Transverse colon (tissue), 4 donors: ENCODE data around the gene GATC. TPM values are rescaled to one million over a fixed set of nuclear protein-coding genes. Genes with fewer than 3 reads are reported as not detected.
A peak's percentile ranks its signal among the peaks of the same experiment; 100 is the strongest.

Experiments used
- DNase-seq: peaks from one replicate; pipeline ENCODE4 v3.0.0-alpha.2; 2019
- H3K27ac ChIP-seq, 4 donors: fragments of 200-600 bp; sonication (generic); 2 replicates each; pipeline ENCODE4 v1.5.1; 2016 to 2018; ENCODE audit warnings: inconsistent platforms in 4 of 4
- H3K27me3 ChIP-seq: fragments of 200-600 bp; sonication (generic); 2 replicates; pipeline ENCODE4 v1.5.1; 2017; ENCODE audit warnings: inconsistent platforms
- H3K36me3 ChIP-seq, 4 donors: fragments of 200-600 bp; sonication (generic); 2 replicates each; pipeline ENCODE4 v1.5.1; 2017 to 2019; ENCODE audit warnings: inconsistent platforms in 4 of 4
- H3K4me1 ChIP-seq, 4 donors: fragments of 200-600 bp; sonication (generic); 2 replicates each; pipeline ENCODE4 v1.5.1; 2017 to 2020; ENCODE audit warnings: inconsistent platforms in 4 of 4
- H3K4me3 ChIP-seq, 4 donors: fragments of 200-600 bp; sonication (generic); 1 replicate in 1 of 4; 2 replicates in 3 of 4; pipeline versions ENCODE4 v1.5.1 to v1.6.1; 2017 to 2019; ENCODE audit warnings: inconsistent platforms in 4 of 4
- H3K9me3 ChIP-seq, 2 donors: fragments of 200-600 bp; sonication (generic); 2 replicates each; pipeline ENCODE4 v1.5.1; 2017 to 2019; ENCODE audit warnings: inconsistent platforms in 2 of 2
- CTCF ChIP-seq, 5 experiments: fragments of 200-600 bp in 3 of 5; fragments of 450-650 bp in 2 of 5; sonication (generic) in 3 of 5; IDR thresholded peaks; 1 replicate in 2 of 5; 2 replicates in 3 of 5; pipeline ENCODE4 v1.5.1; 2016 to 2017; ENCODE audit warnings: antibody characterized with exemption in 5 of 5, inconsistent platforms in 3 of 5, mild to moderate bottlenecking in 2 of 5, moderate library complexity in 1 of 5
- EP300 ChIP-seq: sonication (generic); formaldehyde crosslinking; IDR thresholded peaks from one replicate; pipeline ENCODE4 v1.6.1; 2017; ENCODE audit warnings: antibody characterized with exemption, low read depth
- POLR2A ChIP-seq: fragments of 450-650 bp; IDR thresholded peaks from one replicate; pipeline ENCODE4 v1.6.1; 2016; ENCODE audit warnings: antibody characterized with exemption, mild to moderate bottlenecking, moderate library complexity
- POLR2AphosphoS5 ChIP-seq, 3 donors: sonication (generic); formaldehyde crosslinking; IDR thresholded peaks; one replicate each; pipeline ENCODE4 v1.6.1; 2016; ENCODE audit warnings: antibody characterized with exemption in 3 of 3
- WGBS, 2 donors: methylation state at CpG; one replicate each; pipeline ENCODE4 v1.1.5; 2018; ENCODE audit warnings: low coverage in 1 of 2; 5-methylcytosine and 5-hydroxymethylcytosine counted together
- in situ Hi-C, 4 donors: fragments of 200-750 bp; cut with MboI; loops; one replicate each; pipeline versions ENCODE4 v1.15.0 to v1.15.1; 2017; ENCODE audit warnings: low sequenced_read_pairs in 3 of 4, low pct_ligation_motif_present in 1 of 4, low pct_unique_long_range_greater_than_20kb in 1 of 4
- intact Hi-C: fragments of 100-400 bp; cut with DNase I; formaldehyde crosslinking; loops from one replicate; pipeline ENCODE4 v1.15.1; 2023; ENCODE audit warnings: low total_unique reads
- total RNA-seq, 4 donors: library from RNA; depleted of rRNA; stranded (reverse); fragments of >200 nt; gene quantifications; one replicate each; pipeline ENCODE4 v1.1.0, GENCODE V29; 2016

Gene GATC
- total RNA-seq, 4 donors from 2014 or later: 15.5 to 21.6 (median 19.2) TPM

GRCh38 chr12:120465756-120466155, 19.5 kb downstream of the GATC start:
- Histone ChIP-seq H3K27me3 (no peaks in the 10 kb centered on the region), H3K4me3 (no peak overlapping the region), H3K4me1 (peaks cover 0 to 38% (median 15%) of the 10 kb centered on the region in 4 donors), H3K36me3 (peaks cover 0 to 46% (median 21%) of the 10 kb centered on the region in 4 donors), H3K9me3 (no peaks in the 10 kb centered on the region), H3K27ac (no peak overlapping the region)
- WGBS, 2 donors: 26 to 34% methylated on average over 5 of the region's 5 CpGs
- intact Hi-C loops: no loop called here
- DNase-seq: no peak
- in situ Hi-C loops: no loop called here
- TF ChIP-seq CTCF (IDR thresholded peaks at IDR 0.05): no peak
- TF ChIP-seq POLR2A: no peak
- no peak for TF ChIP-seq EP300
- no peak for TF ChIP-seq POLR2AphosphoS5 (IDR thresholded peaks at IDR 0.05)

- no peak overlapping the region for H3K4me3 ChIP-seq
- 65 to 70% methylated on average over 5 to 8 of the region's 8 CpGs for WGBS, 2 donors
- intact Hi-C loops (no loop called here), in situ Hi-C loops (no loop called here)
- no peaks in the 10 kb centered on the region for H3K9me3 ChIP-seq
- TF ChIP-seq CTCF (IDR thresholded peaks at IDR 0.05): peak; percentile 28 to 41 (median 31)
- TF ChIP-seq EP300: no peak
- TF ChIP-seq POLR2A: no peak
- H3K36me3 ChIP-seq: peaks cover 0 to 40% (median 19%) of the 10 kb centered on the region in 4 donors
- H3K27me3 ChIP-seq: no peaks in the 10 kb centered on the region
- H3K27ac ChIP-seq: no peak overlapping the region
- H3K4me1 ChIP-seq: peaks cover 0 to 39% (median 18%) of the 10 kb centered on the region in 4 donors
- peak; percentile 13 for DNase-seq
Observed at GRCh38 chr12:120466560-120467315, 20.5 kb downstream of the GATC start.

- intact Hi-C loops: no loop called here
- TF ChIP-seq EP300 (no peak), POLR2A (no peak), CTCF (IDR thresholded peaks at IDR 0.05) (no peak), POLR2AphosphoS5 (IDR thresholded peaks at IDR 0.05) (no peak)
- Histone ChIP-seq H3K27me3 (no peaks in the 10 kb centered on the region), H3K36me3 (peaks cover 0 to 33% (median 16%) of the 10 kb centered on the region in 4 donors), H3K9me3 (no peaks in the 10 kb centered on the region), H3K4me3 (no peak overlapping the region), H3K27ac (no peak overlapping the region), H3K4me1 (peaks cover 0 to 39% (median 20%) of the 10 kb centered on the region in 4 donors)
- in situ Hi-C loops: no loop called here
- 91 to 95% methylated on average over 4 to 6 of the region's 6 CpGs for WGBS, 2 donors
- DNase-seq: no peak
Observed at GRCh38 chr12:120467439-120467838, 21.2 kb downstream of the GATC start.

- Histone ChIP-seq H3K9me3 (no peaks in the 10 kb centered on the region), H3K36me3 (peaks cover 0 to 24% (median 11%) of the 10 kb centered on the region in 4 donors), H3K27ac (peak overlapping the region; percentile 94 to 97 (median 96)), H3K27me3 (no peaks in the 10 kb centered on the region), H3K4me3 (peak overlapping the region; percentile 85 to 98 (median 94)), H3K4me1 (peaks cover 0 to 39% (median 20%) of the 10 kb centered on the region in 4 donors)
- intact Hi-C loops (no loop called here), in situ Hi-C loops (no loop called here)
- peak; percentile 43 for DNase-seq
- 0 to 2% methylated on average over 1 to 23 of the region's 23 CpGs for WGBS, 2 donors
- TF ChIP-seq POLR2A: no peak
- TF ChIP-seq EP300: no peak
Observed at GRCh38 chr12:120468325-120468820, 22.1 kb downstream of the GATC start.
